Activated effector memory CD4-positive, alpha-beta T cell treated with Interleukin-2 at 50 U/mL for 16 hours (primary cell): ENCODE data around the gene RSBN1L.
"Not testable (repeated sequence)": the region's sequence is repeated elsewhere in the genome, so short reads cannot be mapped to it uniquely, and the experiment has no call there.

Experiments
- DNase-seq: peaks from one replicate; pipeline ENCODE4 v3.0.0-alpha.2; 2020

The RSBN1L gene

DNA sequence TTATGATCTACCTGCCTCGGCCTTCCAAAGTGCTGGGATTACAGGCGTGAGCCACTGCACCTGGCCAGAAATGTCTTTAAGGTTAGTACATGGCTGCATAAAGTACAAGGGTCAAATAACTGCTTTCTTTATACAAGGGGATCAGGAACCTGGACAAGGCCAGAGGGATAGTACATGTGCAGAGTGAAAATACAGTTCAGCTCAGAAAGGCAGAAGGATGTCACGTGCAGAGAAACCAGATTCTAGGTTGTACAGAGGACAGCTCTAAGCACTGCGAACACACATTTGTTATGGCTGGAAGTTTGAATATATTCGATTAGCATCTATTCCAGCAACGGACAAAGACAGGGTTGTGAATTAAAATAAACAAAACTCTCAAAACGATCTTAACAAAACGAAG lies 6.0 kb upstream of the RSBN1L start:
- DNase-seq: no peak

GRCh38 chr7:77691892-77692491 lies 4.3 kb upstream of the RSBN1L start:
- no peak for DNase-seq

- DNase-seq: no peak
Measured at GRCh38 chr7:77693830-77694583, 2.3 kb upstream of the RSBN1L start.

GRCh38 chr7:77696643-77697534 lies 630 bp downstream of the RSBN1L start:
- DNase-seq: no peak

DNA sequence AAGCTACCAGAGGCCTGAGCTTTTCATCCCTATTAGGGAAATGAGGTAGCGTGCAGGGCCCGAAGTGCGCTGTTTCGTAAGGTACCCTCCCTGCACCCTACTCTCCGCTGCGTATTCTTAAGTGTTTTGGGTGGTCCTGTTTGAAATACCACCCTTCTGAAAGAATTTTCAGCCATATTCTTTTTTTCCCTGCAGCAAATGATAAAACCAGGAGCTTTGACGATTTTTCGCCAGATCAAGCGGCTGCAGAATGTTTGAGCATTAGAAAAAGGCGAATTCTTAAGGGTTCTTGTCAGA lies 1.2 kb downstream of the RSBN1L start:
- no peak for DNase-seq

DNA sequence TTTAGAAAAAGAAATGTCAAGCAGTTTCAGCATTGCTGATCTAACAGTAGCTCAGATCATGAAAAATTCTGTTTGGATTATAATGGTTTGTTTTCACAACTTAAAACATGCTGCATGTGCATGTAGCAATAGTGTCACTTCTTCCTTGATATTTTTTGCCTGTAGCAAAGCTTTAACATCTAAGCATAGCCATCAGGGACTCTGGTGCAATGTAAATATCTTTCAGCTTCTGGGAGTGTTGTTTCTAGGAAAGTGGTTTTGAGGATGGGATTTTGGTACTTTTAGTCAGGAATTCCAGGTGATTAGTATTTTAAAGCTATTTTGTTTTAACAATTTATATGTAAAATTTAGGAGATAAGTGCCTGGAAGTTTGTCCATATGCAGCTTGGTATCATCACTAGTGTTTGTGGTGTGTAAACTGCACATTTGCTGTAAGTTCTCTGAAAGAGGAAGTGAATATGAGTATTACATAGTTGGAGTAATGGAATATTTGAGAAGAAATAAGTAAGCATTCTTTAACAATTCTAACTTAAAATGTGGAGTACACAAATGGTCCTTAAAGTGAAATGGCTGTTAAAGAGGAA lies 1.9 kb downstream of the RSBN1L start:
- no peak for DNase-seq

- DNase-seq: no peak
Measured at GRCh38 chr7:77699056-77699455, 2.8 kb downstream of the RSBN1L start.

GRCh38 chr7:77702513-77702912 lies 6.3 kb downstream of the RSBN1L start:
- no peak for DNase-seq

DNA sequence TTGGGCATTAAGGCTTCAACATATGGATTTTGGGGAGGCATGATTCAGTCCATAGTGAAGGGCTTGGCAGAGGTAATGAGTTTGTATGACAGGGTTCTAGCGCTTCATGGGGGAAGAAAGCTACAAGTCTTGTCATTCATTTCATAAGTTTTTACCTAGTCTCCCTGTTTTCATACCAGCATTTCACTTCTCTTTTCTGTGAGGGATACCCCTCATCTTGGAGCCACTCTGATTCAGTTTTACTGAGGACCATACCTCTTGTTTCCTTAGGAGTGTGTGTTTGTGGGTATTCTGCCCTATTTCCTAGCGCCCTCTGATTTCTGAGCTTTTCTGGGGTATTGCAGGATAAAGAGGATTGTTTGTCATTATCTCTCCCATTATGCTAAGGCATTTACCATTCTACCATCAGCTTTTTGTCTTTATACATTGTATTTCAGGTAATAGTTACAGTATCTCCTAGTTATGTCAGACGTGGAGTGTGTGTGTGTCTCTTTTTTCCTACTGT lies 6.8 kb downstream of the RSBN1L start:
- no peak for DNase-seq

- DNase-seq: not testable (repeated sequence)
Measured at GRCh38 chr7:77703669-77704068, 7.4 kb downstream of the RSBN1L start.

DNA sequence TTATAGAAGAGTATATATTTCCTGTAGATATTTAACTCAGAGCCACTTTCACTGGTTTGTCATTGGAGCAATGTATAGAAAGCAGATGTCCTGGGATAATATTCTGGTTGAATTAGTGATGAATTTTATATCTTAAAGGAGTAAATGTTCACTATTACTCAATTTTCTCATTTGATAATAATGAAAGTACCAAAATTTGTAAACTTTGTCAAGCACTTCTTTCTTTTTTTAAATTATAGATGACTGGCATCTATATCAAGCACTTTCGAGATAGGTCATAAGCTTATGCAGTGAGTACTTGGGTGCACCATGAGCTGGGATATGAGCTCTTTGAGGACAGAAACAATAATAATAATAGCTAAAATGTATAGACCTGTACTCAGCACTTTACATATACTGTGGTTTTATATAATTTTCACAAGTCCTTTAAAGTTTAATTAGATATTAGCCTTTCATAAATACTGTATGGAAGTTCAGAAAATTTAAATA lies 11.3 kb downstream of the RSBN1L start:
- no peak for DNase-seq

DNA sequence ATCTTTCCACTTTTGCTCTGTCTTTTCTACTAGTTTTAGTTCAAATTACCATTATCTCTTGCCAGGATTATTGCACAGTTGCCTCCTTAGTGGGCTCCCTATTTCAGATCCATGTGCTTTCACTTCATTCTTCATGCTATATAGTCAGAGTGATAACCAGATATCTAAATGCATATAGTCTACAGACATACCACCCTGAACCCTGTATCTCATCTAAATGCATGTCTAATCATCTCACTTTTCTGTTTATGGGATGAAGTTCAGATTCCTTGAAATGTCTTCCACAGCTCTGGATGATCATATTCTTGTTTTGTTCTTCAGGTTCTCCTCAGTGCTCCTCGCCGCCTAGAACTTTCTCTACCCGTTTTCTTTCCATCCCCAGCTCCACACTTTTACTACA lies 13.8 kb downstream of the RSBN1L start:
- DNase-seq: no peak

DNA sequence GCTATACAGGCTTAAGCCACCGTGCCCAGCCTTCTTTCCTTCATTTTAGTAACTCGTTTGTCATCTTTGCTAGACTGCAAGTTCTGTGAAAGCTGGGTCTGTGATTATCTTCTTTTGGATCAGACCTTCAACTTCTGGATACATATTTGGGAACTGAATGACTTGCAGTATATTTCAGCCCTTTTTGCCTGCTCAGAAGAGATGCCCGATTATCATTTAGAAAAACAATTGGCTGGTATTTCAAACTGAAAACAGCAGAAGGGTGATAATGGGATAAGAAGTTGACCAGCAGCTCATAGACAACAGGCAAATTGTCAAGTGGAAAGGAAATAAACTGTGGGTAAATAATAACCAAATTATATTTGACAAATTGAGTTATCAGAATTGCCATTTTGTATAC lies 14.6 kb downstream of the RSBN1L start:
- no peak for DNase-seq

DNA sequence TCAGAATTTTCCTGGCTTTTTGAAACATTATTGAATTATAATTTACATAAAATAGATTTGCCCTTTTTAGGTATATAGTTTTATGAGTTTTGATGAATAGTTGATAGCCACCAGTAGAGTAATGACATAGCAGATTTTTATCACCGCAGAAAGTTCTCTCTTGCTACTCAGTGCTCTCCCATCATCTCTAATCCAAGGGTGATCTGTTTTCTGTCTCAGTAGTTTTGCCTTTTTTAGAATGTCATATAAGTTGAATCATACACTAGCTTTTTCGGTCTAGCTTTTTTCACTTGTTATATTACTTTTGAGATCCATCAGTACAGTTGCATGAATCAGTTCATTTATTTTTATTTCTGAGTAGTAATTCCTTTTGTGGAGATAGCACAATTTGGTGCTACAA lies 17.9 kb downstream of the RSBN1L start:
- no peak for DNase-seq

DNA sequence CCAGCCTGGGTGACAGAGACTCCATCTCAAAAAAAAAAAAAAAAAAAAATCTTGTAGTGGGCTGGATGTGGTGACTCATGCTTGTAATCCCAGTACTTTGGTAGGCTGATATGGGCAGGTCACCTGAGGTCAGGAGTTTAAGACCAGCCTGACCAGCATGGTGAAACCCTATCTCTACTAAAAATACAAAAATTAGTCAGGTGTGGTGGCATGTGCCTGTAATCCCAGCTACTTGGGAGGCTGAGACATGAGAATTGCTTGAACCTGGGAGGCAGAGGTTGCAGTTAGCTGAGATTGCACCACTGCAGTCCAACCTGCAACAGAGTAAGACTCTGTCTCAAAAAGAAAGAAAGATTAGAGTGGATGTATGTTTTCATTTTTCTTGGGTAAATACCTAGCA lies 18.7 kb downstream of the RSBN1L start:
- DNase-seq: not testable (repeated sequence)

DNA sequence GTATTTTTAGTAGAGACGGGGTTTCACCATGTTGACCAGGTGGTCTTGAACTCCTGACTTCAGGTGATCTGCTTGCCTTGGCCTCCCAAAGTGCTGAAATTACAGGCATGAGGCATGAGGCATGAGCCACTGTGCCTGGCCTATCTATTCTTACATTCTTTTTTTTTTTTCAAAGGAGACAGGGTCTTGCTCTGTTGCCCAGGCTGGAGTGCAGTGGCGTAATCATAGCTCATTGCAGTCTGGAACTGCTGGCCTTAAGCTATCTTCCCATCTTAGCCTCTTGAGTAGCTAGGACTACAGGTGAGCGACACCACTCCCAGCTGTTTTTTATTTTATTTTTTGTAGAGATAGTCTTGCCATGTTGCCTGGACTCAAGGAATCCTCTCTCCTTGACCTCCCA lies 20.5 kb downstream of the RSBN1L start:
- DNase-seq: no peak

DNA sequence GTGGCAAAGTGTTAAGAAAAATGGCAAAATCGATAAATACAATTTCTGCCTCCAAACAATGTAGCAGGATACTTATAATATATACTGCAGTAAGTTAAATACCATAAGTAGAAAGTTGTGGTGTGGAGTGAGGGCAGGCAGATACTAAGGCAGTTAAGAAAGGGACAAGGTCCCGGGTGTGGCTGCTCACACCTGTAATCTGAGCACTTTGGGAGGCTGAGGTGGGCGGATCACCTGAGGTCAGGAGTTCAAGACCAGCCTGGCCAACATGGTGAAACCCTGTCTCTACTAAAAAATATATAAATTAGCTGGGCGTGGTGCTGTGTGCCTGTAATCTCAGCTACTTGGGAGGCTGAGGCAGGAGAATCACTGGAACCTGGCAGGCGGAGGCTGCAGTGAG lies 21.3 kb downstream of the RSBN1L start:
- not testable (repeated sequence) for DNase-seq

DNA sequence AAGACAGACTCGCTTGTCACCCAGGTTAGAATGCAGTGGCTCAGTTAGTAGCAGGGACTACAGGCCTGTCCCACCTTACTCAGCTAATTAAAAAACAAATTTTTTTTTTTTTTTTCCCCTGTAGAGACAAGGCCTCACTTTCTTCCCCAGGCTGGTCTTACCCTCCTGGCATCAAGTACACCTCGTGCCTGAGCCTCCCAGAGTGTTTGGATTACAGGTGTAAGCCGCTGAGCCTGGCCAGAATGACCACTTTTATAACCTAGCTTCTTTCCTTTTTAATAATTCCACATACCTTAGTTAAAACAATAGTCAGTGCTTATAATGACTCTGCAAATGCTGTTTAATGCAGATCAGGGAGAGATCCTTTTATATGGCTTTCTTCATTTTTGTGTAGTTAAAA lies 31.3 kb downstream of the RSBN1L start:
- no peak for DNase-seq

- DNase-seq: no peak
Measured at GRCh38 chr7:77727936-77728701, 31.9 kb downstream of the RSBN1L start.

- no peak for DNase-seq
Measured at GRCh38 chr7:77729574-77730348, 33.5 kb downstream of the RSBN1L start.

GRCh38 chr7:77731716-77732115 lies 35.5 kb downstream of the RSBN1L start:
- DNase-seq: no peak
